ENCODE data around the gene PCBP3. TPM values are rescaled to one million over a fixed set of nuclear protein-coding genes. Genes with fewer than 3 reads are reported as not detected.
A peak's percentile ranks its signal among the peaks of the same experiment; 100 is the strongest.
"Not testable (repeated sequence)": the region's sequence is repeated elsewhere in the genome, so short reads cannot be mapped to it uniquely, and the experiment has no call there.

The PCBP3 gene
- total RNA-seq, 1 donor from 2014 or later, result 0.13 TPM

GRCh38 chr21:45805321-45805720 is 161.8 kb downstream of the PCBP3 start:
- DNase-seq (ENCODE audit: low read depth in 2 of 2), result no peak

GRCh38 chr21:45806042-45806441 is 162.5 kb downstream of the PCBP3 start:
- no peak for DNase-seq (ENCODE audit: low read depth in 2 of 2)

GRCh38 chr21:45808663-45809062 is 165.1 kb downstream of the PCBP3 start:
- DNase-seq (ENCODE audit: low read depth in 2 of 2), result not testable (repeated sequence)

- no peak for DNase-seq (ENCODE audit: low read depth in 2 of 2)
These were observed 165.9 kb downstream of the PCBP3 start for GRCh38 chr21:45809421-45809820.

- no peak for DNase-seq (ENCODE audit: low read depth in 2 of 2)
These were observed 167.6 kb downstream of the PCBP3 start for GRCh38 chr21:45811136-45811535.

- not testable (repeated sequence) for DNase-seq (ENCODE audit: low read depth in 2 of 2)
These were observed 170.8 kb downstream of the PCBP3 start for GRCh38 chr21:45814210-45814940.

- not testable (repeated sequence) for DNase-seq (ENCODE audit: low read depth in 2 of 2)
These were observed 172.3 kb downstream of the PCBP3 start for GRCh38 chr21:45815781-45816180.

- no peak for DNase-seq (ENCODE audit: low read depth in 2 of 2)
These were observed 173.3 kb downstream of the PCBP3 start for GRCh38 chr21:45816794-45817193.

- DNase-seq (ENCODE audit: low read depth in 2 of 2), result no peak
These were observed 173.8 kb downstream of the PCBP3 start for GRCh38 chr21:45817345-45817744.

GRCh38 chr21:45818276-45818903 is 174.9 kb downstream of the PCBP3 start:
- DNase-seq (ENCODE audit: low read depth in 2 of 2), result no peak

GRCh38 chr21:45818904-45819285 is 175.4 kb downstream of the PCBP3 start:
- no peak for DNase-seq (ENCODE audit: low read depth in 2 of 2)

GRCh38 chr21:45819478-45820170 is 176.1 kb downstream of the PCBP3 start:
- DNase-seq (ENCODE audit: low read depth in 2 of 2), result no peak

- DNase-seq (ENCODE audit: low read depth in 2 of 2), result peak; percentile 57 to 79
These were observed 176.9 kb downstream of the PCBP3 start for GRCh38 chr21:45820171-45821091.

GRCh38 chr21:45821315-45821962 is 177.9 kb downstream of the PCBP3 start:
- no peak for DNase-seq (ENCODE audit: low read depth in 2 of 2)

GRCh38 chr21:45821998-45822397 is 178.5 kb downstream of the PCBP3 start:
- no peak for DNase-seq (ENCODE audit: low read depth in 2 of 2)

GRCh38 chr21:45822429-45823099 is 179.0 kb downstream of the PCBP3 start:
- no peak for DNase-seq (ENCODE audit: low read depth in 2 of 2)

- no peak for DNase-seq (ENCODE audit: low read depth in 2 of 2)
These were observed 179.7 kb downstream of the PCBP3 start for GRCh38 chr21:45823100-45823681.

- DNase-seq (ENCODE audit: low read depth in 2 of 2), result no peak
These were observed 181.2 kb downstream of the PCBP3 start for GRCh38 chr21:45824546-45825215.

- no peak for DNase-seq (ENCODE audit: low read depth in 2 of 2)
These were observed 181.7 kb downstream of the PCBP3 start for GRCh38 chr21:45825219-45825618.
